Measurements from ENCODE around the gene GABBR2. TPM values are rescaled to one million over a fixed set of nuclear protein-coding genes. Genes with fewer than 3 reads are reported as not detected.

GABBR2 gene
- total RNA-seq, 4 donors from 2014 or later, result 2.4 to 13.6 (median 10.0) TPM

GRCh38 chr9:98248737-98249474 is 459.8 kb downstream of the GABBR2 start:
- no peaks in the 10 kb centered on the region for H3K27me3 ChIP-seq
- TF ChIP-seq POLR2A (IDR thresholded peaks at IDR 0.05), result no peak
- no peak for TF ChIP-seq CTCF (IDR thresholded peaks at IDR 0.05)
- WGBS, 2 donors, result 31 to 37% methylated on average over 16 of the region's 16 CpGs
- H3K9me3 ChIP-seq, result no peaks in the 10 kb centered on the region
- H3K4me1 ChIP-seq, result peaks cover 22 to 87% of the 10 kb centered on the region in 2 donors
- intact Hi-C loops (cut with DNase I), result no loop called here
- H3K27ac ChIP-seq, result peak overlapping the region; percentile 78 to 92 (median 82)
- H3K4me3 ChIP-seq (replicated peaks in 1 of 3), result no peak overlapping the region
- H3K36me3 ChIP-seq, result no peaks in the 10 kb centered on the region
- peak; percentile 91 to 93 for DNase-seq

GRCh38 chr9:98247831-98248657 is 460.7 kb downstream of the GABBR2 start:
- WGBS, 2 donors, result 77 to 89% methylated on average over 8 of the region's 8 CpGs
- intact Hi-C loops (cut with DNase I), result no loop called here
- Histone ChIP-seq H3K4me1 (peaks cover 15 to 86% of the 10 kb centered on the region in 2 donors), H3K36me3 (no peaks in the 10 kb centered on the region), H3K9me3 (no peaks in the 10 kb centered on the region), H3K27ac (peak overlapping the region; percentile 78 to 92 (median 82)), H3K4me3 (replicated peaks in 1 of 3) (no peak overlapping the region), H3K27me3 (no peaks in the 10 kb centered on the region)
- peak in 1 of 2 donors; percentile 24 for DNase-seq
- no peak for TF ChIP-seq CTCF (IDR thresholded peaks at IDR 0.05)
- TF ChIP-seq POLR2A (IDR thresholded peaks at IDR 0.05), result no peak

- H3K27ac ChIP-seq, result no peak overlapping the region
- peaks cover 0 to 6% of the 10 kb centered on the region in 2 donors for H3K36me3 ChIP-seq
- no peak for DNase-seq
- intact Hi-C loops (cut with DNase I), result no loop called here
- TF ChIP-seq CTCF (IDR thresholded peaks at IDR 0.05) (no peak), POLR2A (IDR thresholded peaks at IDR 0.05) (no peak)
- peaks cover 0 to 37% of the 10 kb centered on the region in 2 donors for H3K4me1 ChIP-seq
- H3K9me3 ChIP-seq, result no peaks in the 10 kb centered on the region
- 81 to 90% methylated on average over 3 of the region's 3 CpGs for WGBS, 2 donors
- H3K27me3 ChIP-seq, result no peaks in the 10 kb centered on the region
- H3K4me3 ChIP-seq (replicated peaks in 1 of 3), result no peak overlapping the region
These were observed 466.3 kb downstream of the GABBR2 start for GRCh38 chr9:98242426-98242825.

- 86 to 90% methylated on average over 7 to 8 of the region's 8 CpGs for WGBS, 2 donors
- H3K4me1 ChIP-seq, result peaks cover 0 to 29% of the 10 kb centered on the region in 2 donors
- DNase-seq, result no peak
- no peaks in the 10 kb centered on the region for H3K9me3 ChIP-seq
- TF ChIP-seq CTCF (IDR thresholded peaks at IDR 0.05) (no peak), POLR2A (IDR thresholded peaks at IDR 0.05) (no peak)
- no peaks in the 10 kb centered on the region for H3K27me3 ChIP-seq
- peaks cover 0 to 6% of the 10 kb centered on the region in 2 donors for H3K36me3 ChIP-seq
- no peak overlapping the region for H3K27ac ChIP-seq
- intact Hi-C loops (cut with DNase I), result no loop called here
- no peak overlapping the region for H3K4me3 ChIP-seq (replicated peaks in 1 of 3)
These were observed 467.1 kb downstream of the GABBR2 start for GRCh38 chr9:98241357-98242300.
